NCI-H524 treated with DMSO at 0.1 percent for 48 hours (cell line): ENCODE measurements around the gene SLC6A18.

Experiments used
- DNase-seq: peaks from one replicate; lab custom pipeline; 2025; lab: John Stamatoyannopoulos, UW

The SLC6A18 gene

GRCh38 chr5:1232780-1233179 is 7.6 kb downstream of the SLC6A18 start:
- DNase-seq: no peak

DNA sequence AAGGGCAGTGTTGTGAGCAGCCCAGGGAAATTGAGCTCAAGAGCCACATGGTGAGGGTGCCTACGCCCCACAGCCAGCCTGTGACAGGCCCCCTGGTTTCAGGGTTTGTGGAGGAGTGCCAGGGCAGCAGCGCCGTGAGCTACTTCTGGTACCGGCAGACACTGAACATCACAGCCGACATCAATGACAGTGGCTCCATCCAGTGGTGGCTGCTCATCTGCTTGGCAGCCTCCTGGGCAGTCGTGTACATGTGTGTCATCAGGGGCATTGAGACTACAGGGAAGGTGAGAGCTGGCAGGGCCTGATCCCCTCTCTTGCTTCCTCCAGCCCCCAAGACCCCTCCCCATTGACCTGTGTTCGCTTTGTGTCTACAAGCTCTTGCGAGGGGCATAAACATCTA is 10.2 kb downstream of the SLC6A18 start:
- peak; percentile 14 for DNase-seq

DNA sequence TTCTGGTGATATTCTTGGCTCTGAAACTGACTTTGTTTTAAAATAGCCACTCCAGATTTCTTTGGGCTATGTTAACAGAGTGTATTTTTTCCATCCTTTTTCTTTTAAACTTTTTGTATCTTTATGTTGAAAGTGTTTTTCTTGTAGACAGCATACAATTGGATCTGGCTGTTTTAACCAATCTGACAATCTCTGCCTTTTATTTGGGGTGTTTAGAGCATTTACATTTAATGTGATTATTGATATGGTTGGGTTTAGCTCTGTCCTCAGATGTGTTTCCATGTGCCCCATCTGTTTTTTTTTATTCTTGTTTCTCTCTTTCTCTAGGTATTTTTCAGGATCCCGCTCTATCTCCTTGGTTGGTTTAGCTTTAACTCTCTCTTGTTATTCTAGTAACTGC is 10.7 kb downstream of the SLC6A18 start:
- DNase-seq: no peak

GRCh38 chr5:1239505-1240251 is 14.5 kb downstream of the SLC6A18 start:
- DNase-seq: no peak

GRCh38 chr5:1240496-1241260 is 15.5 kb downstream of the SLC6A18 start:
- no peak for DNase-seq

- no peak for DNase-seq
Measured at GRCh38 chr5:1241509-1242080, 16.4 kb downstream of the SLC6A18 start.

DNA sequence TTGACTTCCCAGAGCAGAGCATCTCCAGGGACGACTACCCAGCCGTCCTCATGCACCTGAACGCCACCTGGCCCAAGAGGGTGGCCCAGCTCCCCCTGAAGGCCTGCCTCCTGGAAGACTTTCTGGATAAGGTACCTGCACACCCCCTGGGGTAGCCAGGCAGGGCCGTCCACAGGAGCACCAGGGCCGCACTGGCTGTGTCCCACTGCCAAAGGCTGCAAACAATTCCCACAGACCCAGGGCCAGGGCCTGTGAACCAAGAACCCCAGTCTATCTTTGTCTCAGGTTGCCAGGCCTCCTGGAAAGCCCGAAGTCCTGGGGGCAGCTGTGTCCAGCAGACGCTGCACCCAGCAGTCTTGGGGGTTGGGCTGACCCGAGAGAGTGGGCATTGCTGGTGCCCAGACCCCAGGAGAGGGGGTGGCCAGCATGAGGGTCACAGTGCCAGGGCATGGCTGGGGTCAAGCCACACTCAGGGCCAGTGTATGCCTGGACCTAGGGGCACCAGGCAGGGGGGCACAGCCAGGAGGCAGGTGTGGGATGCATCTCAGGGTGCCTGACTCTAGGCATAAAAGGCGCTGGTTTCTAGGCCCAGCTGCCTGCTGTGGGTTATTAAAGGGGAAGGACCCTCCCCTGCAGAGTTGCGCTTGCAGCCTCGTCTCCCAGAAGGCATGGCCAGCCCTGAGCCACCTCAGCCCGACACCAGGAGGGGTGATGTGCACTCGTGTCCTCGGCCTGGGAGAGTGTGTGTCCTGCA is 17.7 kb downstream of the SLC6A18 start:
- DNase-seq: no peak

GRCh38 chr5:1243487-1244130 is 18.4 kb downstream of the SLC6A18 start:
- DNase-seq: no peak

DNA sequence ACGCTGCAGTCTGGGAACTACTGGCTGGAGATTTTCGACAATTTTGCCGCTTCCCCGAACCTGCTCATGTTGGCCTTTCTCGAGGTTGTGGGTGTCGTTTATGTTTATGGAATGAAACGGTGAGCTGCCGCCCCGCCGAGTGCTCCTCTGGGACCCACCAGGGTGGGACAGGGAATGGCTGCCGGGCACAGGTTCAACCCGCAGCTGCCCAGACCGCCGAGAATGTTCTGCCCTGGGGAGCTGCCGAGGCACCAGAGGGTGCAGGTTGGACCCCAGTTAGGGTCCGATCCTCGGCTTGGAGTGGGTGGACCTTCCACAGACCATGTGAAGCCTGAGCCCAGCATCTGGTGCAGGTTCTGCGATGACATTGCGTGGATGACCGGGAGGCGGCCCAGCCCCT is 19.1 kb downstream of the SLC6A18 start:
- DNase-seq: no peak

DNA sequence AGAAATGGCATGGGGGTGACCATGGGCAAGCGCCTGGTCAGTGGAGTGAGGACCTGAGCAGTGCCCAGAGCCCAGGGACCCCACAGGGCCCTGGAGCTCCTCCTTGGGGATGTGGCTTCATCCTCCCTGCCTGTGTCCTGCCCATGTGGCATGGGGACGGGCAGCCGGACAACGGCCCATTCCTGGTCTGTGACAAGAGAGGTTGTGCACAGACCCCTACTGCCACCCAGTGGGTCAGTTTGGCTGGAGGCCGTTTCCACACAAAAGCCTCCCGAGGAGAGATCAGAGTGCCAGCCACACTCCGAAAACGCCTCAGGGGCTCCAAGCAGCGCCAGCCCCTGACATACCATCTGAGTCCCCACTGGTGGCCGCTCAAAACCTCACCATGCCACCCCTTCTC is 19.8 kb downstream of the SLC6A18 start:
- no peak for DNase-seq

DNA sequence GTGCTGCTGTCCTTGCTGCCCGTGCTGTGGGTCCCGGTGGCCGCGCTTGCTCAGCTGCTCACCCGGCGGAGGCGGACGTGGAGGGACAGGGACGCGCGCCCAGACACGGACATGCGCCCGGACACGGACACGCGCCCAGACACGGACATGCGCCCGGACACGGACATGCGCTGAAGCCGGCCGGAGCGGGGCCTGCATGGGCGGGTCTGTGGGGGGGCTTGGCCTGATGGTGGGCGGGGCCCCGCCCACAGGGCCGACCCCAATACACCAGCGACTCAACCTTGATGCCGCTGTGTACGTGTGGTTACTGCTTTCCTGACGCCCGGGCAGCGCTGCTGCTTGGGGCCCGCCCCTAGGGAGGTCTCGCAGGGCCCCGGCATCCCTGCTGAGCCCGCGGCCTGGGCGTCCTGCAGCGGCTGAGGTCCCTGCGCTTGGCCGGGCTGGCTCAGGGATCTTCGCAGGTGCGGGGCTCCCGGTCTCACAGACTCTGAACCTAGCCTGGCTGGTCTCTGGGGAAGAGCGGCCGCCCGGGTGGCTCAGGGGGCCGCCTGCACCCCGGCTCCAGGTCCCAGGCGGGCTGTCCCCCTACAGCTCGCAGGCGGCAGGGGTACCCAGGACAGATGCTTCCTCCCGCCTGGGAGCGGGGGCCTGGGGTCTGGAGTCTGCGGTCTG is 20.9 kb downstream of the SLC6A18 start:
- no peak for DNase-seq

- DNase-seq: no peak
Measured at GRCh38 chr5:1246711-1247431, 21.7 kb downstream of the SLC6A18 start.

GRCh38 chr5:1247811-1248210 is 22.6 kb downstream of the SLC6A18 start:
- no peak for DNase-seq

- DNase-seq: no peak
Measured at GRCh38 chr5:1249366-1250280, 24.4 kb downstream of the SLC6A18 start.

DNA sequence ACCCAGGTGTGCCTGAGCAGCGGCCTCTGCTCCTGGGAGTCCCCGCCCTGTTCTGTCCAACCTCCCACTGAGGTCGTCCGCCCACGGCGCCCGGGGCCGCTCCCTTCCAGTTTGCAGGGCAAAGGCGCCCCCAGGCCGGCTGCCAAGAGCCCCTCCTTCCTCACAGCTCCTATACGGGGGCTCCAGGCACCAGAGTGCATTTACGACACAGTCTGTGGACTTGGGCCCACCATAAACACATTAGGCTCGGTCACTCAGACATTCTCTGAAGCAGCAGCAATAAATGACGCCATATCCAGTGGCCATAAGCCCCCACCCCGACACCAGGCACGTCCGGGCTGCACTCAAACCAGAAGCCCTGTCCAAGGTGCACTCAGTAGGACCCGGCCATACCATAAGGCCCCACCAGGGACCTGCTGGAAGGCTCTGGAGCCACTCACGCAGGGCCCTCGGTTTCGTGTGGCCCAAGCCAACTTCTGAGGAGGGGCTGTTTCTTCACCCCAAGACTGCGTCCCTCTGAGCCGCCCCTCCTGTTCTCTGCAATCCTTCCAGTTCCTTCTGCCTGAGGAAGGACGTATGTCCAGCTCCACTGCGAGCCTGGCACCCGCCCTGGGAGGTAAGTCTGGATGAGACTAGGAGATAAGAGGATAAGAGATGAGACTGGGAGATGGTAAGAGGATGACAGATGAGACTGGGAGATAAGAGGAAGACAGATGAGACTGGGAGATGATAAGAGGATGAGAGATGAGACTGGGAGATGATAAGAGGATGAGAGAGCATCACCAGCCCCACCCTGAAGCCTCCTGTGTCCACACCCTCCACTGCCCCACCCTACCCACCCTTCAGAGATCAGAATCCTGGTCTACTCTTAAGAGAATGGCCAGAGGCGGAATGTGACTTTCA is 26.7 kb downstream of the SLC6A18 start:
- no peak for DNase-seq

- DNase-seq: no peak
Measured at GRCh38 chr5:1252681-1253080, 27.5 kb downstream of the SLC6A18 start.

DNA sequence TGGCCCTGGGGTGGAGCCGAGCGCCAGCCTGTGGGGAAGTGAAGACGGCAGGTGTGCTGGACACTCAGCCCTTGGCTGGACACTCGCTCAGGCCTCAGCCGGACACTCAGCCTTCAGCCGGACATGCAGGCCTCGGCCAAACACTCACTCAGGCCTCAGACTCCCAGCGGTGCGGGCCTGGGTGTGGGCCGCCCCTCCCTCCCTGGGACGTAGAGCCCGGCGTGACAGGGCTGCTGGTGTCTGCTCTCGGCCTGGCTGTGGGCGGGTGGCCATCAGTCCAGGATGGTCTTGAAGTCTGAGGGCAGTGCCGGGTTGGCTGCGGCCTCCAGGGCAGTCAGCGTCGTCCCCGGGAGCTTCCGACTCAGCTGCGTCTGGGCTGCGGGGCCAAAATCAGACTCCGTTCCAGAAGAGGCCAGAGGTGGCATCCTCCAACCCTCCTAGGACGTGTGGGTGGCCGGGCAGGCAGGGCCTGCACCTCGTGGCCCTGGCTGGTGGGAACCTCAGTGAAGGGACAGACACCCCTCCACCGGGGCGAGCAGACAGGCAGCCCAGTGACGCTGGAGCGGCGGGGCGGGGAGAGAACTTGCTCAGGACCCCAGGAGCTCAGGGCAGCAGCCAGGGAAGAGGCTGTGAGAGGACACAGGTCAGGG is 28.4 kb downstream of the SLC6A18 start:
- DNase-seq: no peak

DNA sequence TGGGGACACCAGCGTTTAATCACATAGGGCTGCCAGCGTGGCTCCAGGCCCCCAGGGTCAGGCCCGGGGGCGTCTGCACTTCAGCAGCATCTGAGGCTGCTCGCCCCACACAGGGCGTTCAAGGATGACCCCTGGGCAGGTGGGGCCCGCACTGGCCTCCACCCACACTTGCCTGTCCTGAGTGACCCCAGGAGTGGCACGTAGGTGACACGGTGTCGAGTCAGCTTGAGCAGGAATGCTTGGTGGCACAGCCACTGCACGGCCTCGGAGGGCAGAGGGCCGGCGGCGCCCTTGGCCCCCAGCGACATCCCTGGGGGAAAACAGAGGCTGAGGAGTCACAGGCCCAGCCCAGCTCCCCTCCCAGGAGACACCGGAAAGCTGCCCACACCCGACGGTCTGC is 29.0 kb downstream of the SLC6A18 start:
- DNase-seq: no peak
